Measurements from ENCODE around the gene GATA2.
A peak's percentile ranks its signal among the peaks of the same experiment; 100 is the strongest.

Gene GATA2

GRCh38 chr3:128455116-128455515, 37.9 kb downstream of the GATA2 start:
- DNase-seq = no peak

GRCh38 chr3:128454310-128454618, 38.7 kb downstream of the GATA2 start:
- DNase-seq = no peak

GRCh38 chr3:128453501-128454309, 39.3 kb downstream of the GATA2 start:
- DNase-seq = no peak

GRCh38 chr3:128452678-128453275, 40.2 kb downstream of the GATA2 start:
- DNase-seq = no peak

GRCh38 chr3:128452120-128452519, 40.9 kb downstream of the GATA2 start:
- no peak for DNase-seq

GRCh38 chr3:128449111-128449638, 43.8 kb downstream of the GATA2 start:
- no peak for DNase-seq

- no peak for DNase-seq
Measured at GRCh38 chr3:128448491-128448890, 44.5 kb downstream of the GATA2 start.

GRCh38 chr3:128447561-128448013, 45.4 kb downstream of the GATA2 start:
- no peak for DNase-seq

GRCh38 chr3:128446821-128447220, 46.2 kb downstream of the GATA2 start:
- DNase-seq = no peak

GRCh38 chr3:128445357-128445756, 47.6 kb downstream of the GATA2 start:
- no peak for DNase-seq

GRCh38 chr3:128443771-128444170, 49.2 kb downstream of the GATA2 start:
- no peak for DNase-seq

- no peak for DNase-seq
Measured at GRCh38 chr3:128442949-128443348, 50.1 kb downstream of the GATA2 start.

GRCh38 chr3:128442070-128442469, 50.9 kb downstream of the GATA2 start:
- no peak for DNase-seq

- DNase-seq = no peak
Measured at GRCh38 chr3:128439226-128439625, 53.8 kb downstream of the GATA2 start.

- DNase-seq = peak in 1 of 2 experiments; percentile 13
Measured at GRCh38 chr3:128438488-128439072, 54.4 kb downstream of the GATA2 start.

- DNase-seq = no peak
Measured at GRCh38 chr3:128436214-128436613, 56.8 kb downstream of the GATA2 start.

- no peak for DNase-seq
Measured at GRCh38 chr3:128435561-128435960, 57.4 kb downstream of the GATA2 start.

GRCh38 chr3:128435058-128435457, 57.9 kb downstream of the GATA2 start:
- DNase-seq = no peak

GRCh38 chr3:128434524-128434923, 58.5 kb downstream of the GATA2 start:
- no peak for DNase-seq

- DNase-seq = no peak
Measured at GRCh38 chr3:128433837-128434165, 59.2 kb downstream of the GATA2 start.

- DNase-seq = no peak
Measured at GRCh38 chr3:128432971-128433836, 59.8 kb downstream of the GATA2 start.

- DNase-seq = no peak
Measured at GRCh38 chr3:128432301-128432970, 60.6 kb downstream of the GATA2 start.
